Activated CD4-positive, alpha-beta T cell treated with anti-CD3 and anti-CD28 coated beads for 4 hours (primary cell): Measurements from ENCODE around the gene NBEA.
"Not testable (repeated sequence)": the region's sequence is repeated elsewhere in the genome, so short reads cannot be mapped to it uniquely, and the experiment has no call there.

Source experiments
- DNase-seq, 2 donors: peaks; one replicate each; pipeline ENCODE4 v3.0.0-alpha.2; 2020

Gene NBEA

GRCh38 chr13:34951528-34951927 lies 9.5 kb downstream of the NBEA start:
- DNase-seq: no peak

- no peak for DNase-seq
Observed at GRCh38 chr13:34959489-34959888, 17.4 kb downstream of the NBEA start.

GRCh38 chr13:34964558-34964957 lies 22.5 kb downstream of the NBEA start:
- DNase-seq: no peak

GRCh38 chr13:34967851-34968562 lies 25.9 kb downstream of the NBEA start:
- DNase-seq: no peak

GRCh38 chr13:34969539-34969938 lies 27.5 kb downstream of the NBEA start:
- DNase-seq: not testable (repeated sequence)

- no peak for DNase-seq
Observed at GRCh38 chr13:34970961-34971360, 28.9 kb downstream of the NBEA start.

GRCh38 chr13:34971473-34971872 lies 29.4 kb downstream of the NBEA start:
- DNase-seq: no peak

- DNase-seq: not testable (repeated sequence)
Observed at GRCh38 chr13:34985199-34985598, 43.1 kb downstream of the NBEA start.

GRCh38 chr13:34988330-34988791 lies 46.3 kb downstream of the NBEA start:
- no peak for DNase-seq

- DNase-seq: no peak
Observed at GRCh38 chr13:34990399-34991214, 48.5 kb downstream of the NBEA start.

GRCh38 chr13:34993470-34993869 lies 51.4 kb downstream of the NBEA start:
- no peak for DNase-seq

- DNase-seq: not testable (repeated sequence)
Observed at GRCh38 chr13:35003734-35004133, 61.7 kb downstream of the NBEA start.

- DNase-seq: no peak
Observed at GRCh38 chr13:35005051-35005450, 63.0 kb downstream of the NBEA start.

GRCh38 chr13:35014606-35015213 lies 72.6 kb downstream of the NBEA start:
- DNase-seq: no peak

GRCh38 chr13:35016362-35017112 lies 74.5 kb downstream of the NBEA start:
- DNase-seq: no peak

- no peak for DNase-seq
Observed at GRCh38 chr13:35025314-35025713, 83.2 kb downstream of the NBEA start.

GRCh38 chr13:35028338-35028867 lies 86.3 kb downstream of the NBEA start:
- no peak for DNase-seq

GRCh38 chr13:35039012-35039411 lies 96.9 kb downstream of the NBEA start:
- DNase-seq: no peak

- DNase-seq: no peak
Observed at GRCh38 chr13:35046587-35046986, 104.5 kb downstream of the NBEA start.

- DNase-seq: no peak
Observed at GRCh38 chr13:35055705-35056104, 113.6 kb downstream of the NBEA start.

- DNase-seq: no peak
Observed at GRCh38 chr13:35057858-35058257, 115.8 kb downstream of the NBEA start.

- DNase-seq: not testable (repeated sequence)
Observed at GRCh38 chr13:35058585-35058984, 116.5 kb downstream of the NBEA start.

- DNase-seq: no peak
Observed at GRCh38 chr13:35086667-35087066, 144.6 kb downstream of the NBEA start.
